Measurements from ENCODE around the gene CD6.

CD6 gene

GRCh38 chr11:61008971-61009370 is 37.5 kb downstream of the CD6 start:
- DNase-seq (ENCODE audit: low spot score) = no peak

GRCh38 chr11:61009392-61010275 is 38.2 kb downstream of the CD6 start:
- no peak for DNase-seq (ENCODE audit: low spot score)

GRCh38 chr11:61010466-61011228 is 39.2 kb downstream of the CD6 start:
- no peak for DNase-seq (ENCODE audit: low spot score)

GRCh38 chr11:61011229-61011870 is 39.9 kb downstream of the CD6 start:
- DNase-seq (ENCODE audit: low spot score) = no peak

- no peak for DNase-seq (ENCODE audit: low spot score)
Measured at GRCh38 chr11:61011950-61012736, 40.7 kb downstream of the CD6 start.

- DNase-seq (ENCODE audit: low spot score) = no peak
Measured at GRCh38 chr11:61012737-61013215, 41.3 kb downstream of the CD6 start.

GRCh38 chr11:61018059-61018458 is 46.6 kb downstream of the CD6 start:
- no peak for DNase-seq (ENCODE audit: low spot score)

GRCh38 chr11:61019037-61019831 is 47.8 kb downstream of the CD6 start:
- no peak for DNase-seq (ENCODE audit: low spot score)

- no peak for DNase-seq (ENCODE audit: low spot score)
Measured at GRCh38 chr11:61019832-61020405, 48.4 kb downstream of the CD6 start.

GRCh38 chr11:61020551-61021235 is 49.2 kb downstream of the CD6 start:
- no peak for DNase-seq (ENCODE audit: low spot score)

GRCh38 chr11:61021661-61022212 is 50.3 kb downstream of the CD6 start:
- no peak for DNase-seq (ENCODE audit: low spot score)

GRCh38 chr11:61022311-61023085 is 51.0 kb downstream of the CD6 start:
- DNase-seq (ENCODE audit: low spot score) = no peak

GRCh38 chr11:61023086-61023965 is 51.8 kb downstream of the CD6 start:
- DNase-seq (ENCODE audit: low spot score) = no peak

- no peak for DNase-seq (ENCODE audit: low spot score)
Measured at GRCh38 chr11:61023966-61024295, 52.5 kb downstream of the CD6 start.

GRCh38 chr11:61024938-61025820 is 53.7 kb downstream of the CD6 start:
- DNase-seq (ENCODE audit: low spot score) = no peak

- no peak for DNase-seq (ENCODE audit: low spot score)
Measured at GRCh38 chr11:61025821-61026120, 54.3 kb downstream of the CD6 start.
